ENCODE results near the gene DHX9. TPM values are rescaled to one million over a fixed set of nuclear protein-coding genes. Genes with fewer than 3 reads are reported as not detected.

Gene DHX9
- total RNA-seq, 1 donor: 107 TPM

- Histone ChIP-seq H3K27ac (ENCODE audit: low read depth, low read length) (no peak overlapping the region), H3K9me3 (ENCODE audit: low read depth, low read length) (no peaks in the 10 kb centered on the region), H3K36me3 (ENCODE audit: insufficient read depth, low read length) (no peaks in the 10 kb centered on the region), H3K27me3 (ENCODE audit: insufficient read depth, low read length) (peaks cover 11% of the 10 kb centered on the region), H2AFZ (ENCODE audit: low read length) (no peak overlapping the region), H3K79me2 (ENCODE audit: insufficient read depth, low read length) (no peaks in the 10 kb centered on the region), H4K20me1 (ENCODE audit: insufficient read depth, low read length) (no peaks in the 10 kb centered on the region), H3K4me3 (ENCODE audit: insufficient read depth, low read length) (no peak overlapping the region), H3K4me2 (ENCODE audit: insufficient read depth, low read length) (no peak overlapping the region), H3K4me1 (ENCODE audit: insufficient read depth, low read length) (peaks cover 5% of the 10 kb centered on the region)
- TF ChIP-seq, protein P1, sequence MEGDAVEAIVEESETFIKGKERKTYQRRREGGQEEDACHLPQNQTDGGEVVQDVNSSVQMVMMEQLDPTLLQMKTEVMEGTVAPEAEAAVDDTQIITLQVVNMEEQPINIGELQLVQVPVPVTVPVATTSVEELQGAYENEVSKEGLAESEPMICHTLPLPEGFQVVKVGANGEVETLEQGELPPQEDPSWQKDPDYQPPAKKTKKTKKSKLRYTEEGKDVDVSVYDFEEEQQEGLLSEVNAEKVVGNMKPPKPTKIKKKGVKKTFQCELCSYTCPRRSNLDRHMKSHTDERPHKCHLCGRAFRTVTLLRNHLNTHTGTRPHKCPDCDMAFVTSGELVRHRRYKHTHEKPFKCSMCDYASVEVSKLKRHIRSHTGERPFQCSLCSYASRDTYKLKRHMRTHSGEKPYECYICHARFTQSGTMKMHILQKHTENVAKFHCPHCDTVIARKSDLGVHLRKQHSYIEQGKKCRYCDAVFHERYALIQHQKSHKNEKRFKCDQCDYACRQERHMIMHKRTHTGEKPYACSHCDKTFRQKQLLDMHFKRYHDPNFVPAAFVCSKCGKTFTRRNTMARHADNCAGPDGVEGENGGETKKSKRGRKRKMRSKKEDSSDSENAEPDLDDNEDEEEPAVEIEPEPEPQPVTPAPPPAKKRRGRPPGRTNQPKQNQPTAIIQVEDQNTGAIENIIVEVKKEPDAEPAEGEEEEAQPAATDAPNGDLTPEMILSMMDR (IDR thresholded peaks at IDR 0.05; ENCODE audit: extremely low read depth, low read depth, low read length): no peak
- DNase-seq (ENCODE audit: insufficient read length, low spot score, missing footprints): no peak
These were observed 44.4 kb upstream of the DHX9 start for GRCh38 chr1:182794676-182795201.

GRCh38 chr1:182795563-182796228 lies 43.5 kb upstream of the DHX9 start:
- Histone ChIP-seq H3K27ac (ENCODE audit: low read depth, low read length) (no peak overlapping the region), H3K4me3 (ENCODE audit: insufficient read depth, low read length) (no peak overlapping the region), H3K79me2 (ENCODE audit: insufficient read depth, low read length) (no peaks in the 10 kb centered on the region), H3K4me2 (ENCODE audit: insufficient read depth, low read length) (no peak overlapping the region), H3K9me3 (ENCODE audit: low read depth, low read length) (no peaks in the 10 kb centered on the region), H2AFZ (ENCODE audit: low read length) (no peak overlapping the region), H3K4me1 (ENCODE audit: insufficient read depth, low read length) (no peaks in the 10 kb centered on the region), H3K27me3 (ENCODE audit: insufficient read depth, low read length) (peaks cover 5% of the 10 kb centered on the region), H3K36me3 (ENCODE audit: insufficient read depth, low read length) (no peaks in the 10 kb centered on the region), H4K20me1 (ENCODE audit: insufficient read depth, low read length) (no peaks in the 10 kb centered on the region)
- DNase-seq (ENCODE audit: insufficient read length, low spot score, missing footprints): no peak
- TF ChIP-seq, protein P1 (IDR thresholded peaks at IDR 0.05; ENCODE audit: extremely low read depth, low read depth, low read length): no peak

GRCh38 chr1:182802006-182802803 lies 36.9 kb upstream of the DHX9 start:
- Histone ChIP-seq H3K27ac (ENCODE audit: low read depth, low read length) (no peak overlapping the region), H3K27me3 (ENCODE audit: insufficient read depth, low read length) (no peaks in the 10 kb centered on the region), H2AFZ (ENCODE audit: low read length) (no peak overlapping the region), H3K36me3 (ENCODE audit: insufficient read depth, low read length) (no peaks in the 10 kb centered on the region), H3K4me2 (ENCODE audit: insufficient read depth, low read length) (no peak overlapping the region), H3K9me3 (ENCODE audit: low read depth, low read length) (no peaks in the 10 kb centered on the region), H3K79me2 (ENCODE audit: insufficient read depth, low read length) (no peaks in the 10 kb centered on the region), H3K4me3 (ENCODE audit: insufficient read depth, low read length) (no peak overlapping the region), H4K20me1 (ENCODE audit: insufficient read depth, low read length) (no peaks in the 10 kb centered on the region), H3K4me1 (ENCODE audit: insufficient read depth, low read length) (no peaks in the 10 kb centered on the region)
- DNase-seq (ENCODE audit: insufficient read length, low spot score, missing footprints): no peak
- TF ChIP-seq, protein P1 (IDR thresholded peaks at IDR 0.05; ENCODE audit: extremely low read depth, low read depth, low read length): no peak

GRCh38 chr1:182803846-182804245 lies 35.3 kb upstream of the DHX9 start:
- H4K20me1 ChIP-seq (ENCODE audit: insufficient read depth, low read length): no peaks in the 10 kb centered on the region
- no peak overlapping the region for H3K4me3 ChIP-seq (ENCODE audit: insufficient read depth, low read length)
- no peaks in the 10 kb centered on the region for H3K79me2 ChIP-seq (ENCODE audit: insufficient read depth, low read length)
- no peak overlapping the region for H3K4me2 ChIP-seq (ENCODE audit: insufficient read depth, low read length)
- no peaks in the 10 kb centered on the region for H3K36me3 ChIP-seq (ENCODE audit: insufficient read depth, low read length)
- no peaks in the 10 kb centered on the region for H3K9me3 ChIP-seq (ENCODE audit: low read depth, low read length)
- TF ChIP-seq, protein P1 (IDR thresholded peaks at IDR 0.05; ENCODE audit: extremely low read depth, low read depth, low read length): no peak
- H3K4me1 ChIP-seq (ENCODE audit: insufficient read depth, low read length): no peaks in the 10 kb centered on the region
- no peaks in the 10 kb centered on the region for H3K27me3 ChIP-seq (ENCODE audit: insufficient read depth, low read length)
- no peak overlapping the region for H3K27ac ChIP-seq (ENCODE audit: low read depth, low read length)
- no peak overlapping the region for H2AFZ ChIP-seq (ENCODE audit: low read length)
- DNase-seq (ENCODE audit: insufficient read length, low spot score, missing footprints): no peak
